B cell (primary cell): Measurements from ENCODE around the gene SLC39A11. TPM values are rescaled to one million over a fixed set of nuclear protein-coding genes. Genes with fewer than 3 reads are reported as not detected.

ENCODE experiments used
- ATAC-seq: fragments of 200-7000 bp; cut with Tn5 transposase; one replicate; pipeline ENCODE4 v1.10.0; 2021; ENCODE audit warnings: low read depth, mild to moderate bottlenecking, moderate number of reproducible peaks, moderate library complexity
- CTCF ChIA-PET: fragments of 350-600 bp; sonication (Branson Sonifier 250); formaldehyde crosslinking; loops from one replicate; lab custom pipeline; 2021; ENCODE audit warnings: antibody characterized with exemption, inconsistent platforms; lab: Charles Lee
- POLR2A ChIA-PET: fragments of 350-600 bp; sonication (Branson Sonifier 250); formaldehyde crosslinking; loops from one replicate; lab custom pipeline; 2021; ENCODE audit warnings: antibody characterized with exemption; lab: Charles Lee
- DNase-seq: peaks from one replicate; pipeline ENCODE4 v3.0.0; 2013
- H2AFZ ChIP-seq: 2 replicates; pipeline ENCODE4 v1.6.1; 2012; ENCODE audit warnings: mild to moderate bottlenecking, low read depth, low read length; ENCODE audit not compliant: insufficient read depth, poor library complexity, severe bottlenecking
- H3K27ac ChIP-seq, 2 donors: 1 replicate in 1 of 2; 2 replicates in 1 of 2; pipeline ENCODE4 v1.5.1; 2012 to 2013; ENCODE audit warnings: low read length in 2 of 2, mild to moderate bottlenecking in 2 of 2, moderate library complexity in 1 of 2
- H3K27me3 ChIP-seq, 4 experiments: fragments of 200-600 bp in 1 of 4; sonication (generic) in 1 of 4; replicated peaks in 1 of 4; 1 replicate in 2 of 4; 2 replicates in 2 of 4; pipeline versions ENCODE4 v1.6.1 to v1.7.0; 2013 to 2016; ENCODE audit warnings: low read length in 3 of 4, mild to moderate bottlenecking in 2 of 4, mixed read lengths in 1 of 4, moderate library complexity in 1 of 4; ENCODE audit not compliant: insufficient read depth in 4 of 4, control insufficient read depth in 3 of 4; ENCODE audit errors: control extremely low read depth in 1 of 4
- H3K36me3 ChIP-seq, 2 experiments: replicated peaks in 1 of 2; 1 replicate in 1 of 2; 2 replicates in 1 of 2; pipeline versions ENCODE4 v1.6.1 to v1.7.1; 2013; ENCODE audit warnings: low read length in 1 of 2; ENCODE audit not compliant: insufficient read depth in 2 of 2, control insufficient read depth in 1 of 2; ENCODE audit errors: control extremely low read depth in 1 of 2, extremely low read depth in 1 of 2
- H3K4me1 ChIP-seq, 2 donors: fragments of 200-600 bp in 1 of 2; sonication (generic) in 1 of 2; 1 replicate in 1 of 2; 2 replicates in 1 of 2; pipeline versions ENCODE4 v1.5.1 to v1.6.1; 2013 to 2017; ENCODE audit warnings: low read length in 2 of 2; ENCODE audit not compliant: control insufficient read depth in 2 of 2, insufficient read depth in 2 of 2
- H3K4me2 ChIP-seq: replicated peaks from 2 replicates; pipeline ENCODE3; 2012; ENCODE audit warnings: mild to moderate bottlenecking, low read depth, low read length; ENCODE audit not compliant: poor library complexity, severe bottlenecking
- H3K4me3 ChIP-seq, 5 experiments: fragments of 200-600 bp in 1 of 5; sonication (generic) in 1 of 5; 1 replicate in 3 of 5; 2 replicates in 2 of 5; pipeline versions ENCODE4 v1.5.1 to v1.7.0; 2011 to 2016; ENCODE audit warnings: low read length in 4 of 5, mild to moderate bottlenecking in 4 of 5, low read depth in 2 of 5, control low read depth in 1 of 5, moderate library complexity in 1 of 5; ENCODE audit not compliant: insufficient read depth in 1 of 5; ENCODE audit errors: control extremely low read depth in 1 of 5, extremely low read depth in 1 of 5
- H3K79me2 ChIP-seq: fragments of 200-600 bp; sonication (generic); one replicate; pipeline ENCODE4 v1.6.0; 2016; ENCODE audit warnings: low read length; ENCODE audit not compliant: control insufficient read depth, insufficient read depth
- H3K9ac ChIP-seq: fragments of 200-600 bp; sonication (generic); 2 replicates; pipeline ENCODE4 v1.6.1; 2017; ENCODE audit warnings: mild to moderate bottlenecking, low read length, moderate library complexity
- H3K9me3 ChIP-seq, 3 donors: one replicate each; pipeline versions ENCODE4 v1.6.1 to v1.7.1; 2013; ENCODE audit warnings: low read length in 2 of 3; ENCODE audit not compliant: control insufficient read depth in 2 of 3, insufficient read depth in 1 of 3; ENCODE audit errors: control extremely low read depth in 1 of 3
- H4K20me1 ChIP-seq: 2 replicates; pipeline ENCODE4 v1.6.0; 2012; ENCODE audit warnings: mild to moderate bottlenecking, low read length; ENCODE audit not compliant: insufficient read depth, control insufficient read depth, poor library complexity, severe bottlenecking
- H3K27ac Mint-ChIP-seq: one replicate; pipeline ENCODE4 v1.8.0; 2021; ENCODE audit warnings: mixed read lengths
- H3K27me3 Mint-ChIP-seq: one replicate; pipeline ENCODE4 v1.8.0; 2021; ENCODE audit warnings: mixed read lengths
- H3K4me1 Mint-ChIP-seq: one replicate; pipeline ENCODE4 v1.8.0; 2021; ENCODE audit warnings: mixed read lengths
- H3K4me3 Mint-ChIP-seq: one replicate; pipeline ENCODE4 v1.8.0; 2021; ENCODE audit warnings: mixed read lengths
- H3K9me3 Mint-ChIP-seq: one replicate; pipeline ENCODE4 v1.8.0; 2022; ENCODE audit warnings: mixed read lengths; ENCODE audit not compliant: insufficient read depth
- EZH2 ChIP-seq: IDR thresholded peaks from 2 replicates; pipeline ENCODE4 v1.6.1; 2012; ENCODE audit warnings: borderline replicate concordance, low read depth, mild to moderate bottlenecking, moderate library complexity, low read length; ENCODE audit not compliant: insufficient read depth, poor library complexity, severe bottlenecking
- WGBS: methylation state at CpG from one replicate; pipeline ENCODE4 v1.1.5; 2013; ENCODE audit warnings: missing lambda C conversion rate; ENCODE audit not compliant: insufficient coverage; 5-methylcytosine and 5-hydroxymethylcytosine counted together
- intact Hi-C: fragments of 100-400 bp; cut with micrococcal nuclease; formaldehyde crosslinking; loops from one replicate; pipeline ENCODE4 v1.10.0; 2022
- polyA plus RNA-seq: library from polyadenylated mRNA; depleted of rRNA; stranded (reverse); fragments of >200 nt; gene quantifications from 2 replicates; pipeline ENCODE4 v1.2.3, GENCODE V29; 2012
- total RNA-seq, 2 donors: library from RNA; stranded (reverse); fragments of 120-200 nt in 1 of 2; gene quantifications; 1 replicate in 1 of 2; 2 replicates in 1 of 2; pipeline versions ENCODE4 v1.2.3 to v1.2.4, GENCODE V29; 2013 to 2022
- TF ChIP-seq, protein P1 (sequence below): fragments of 200-600 bp; IDR thresholded peaks from one replicate; pipeline ENCODE4 v1.8.0; 2022; ENCODE audit warnings: antibody characterized with exemption, mild to moderate bottlenecking

Gene SLC39A11
- total and polyA plus RNA-seq, 2 donors (not counting 1 experiment from before 2014, with no cell fraction given), result 6.9 to 39.6 TPM

DNA sequence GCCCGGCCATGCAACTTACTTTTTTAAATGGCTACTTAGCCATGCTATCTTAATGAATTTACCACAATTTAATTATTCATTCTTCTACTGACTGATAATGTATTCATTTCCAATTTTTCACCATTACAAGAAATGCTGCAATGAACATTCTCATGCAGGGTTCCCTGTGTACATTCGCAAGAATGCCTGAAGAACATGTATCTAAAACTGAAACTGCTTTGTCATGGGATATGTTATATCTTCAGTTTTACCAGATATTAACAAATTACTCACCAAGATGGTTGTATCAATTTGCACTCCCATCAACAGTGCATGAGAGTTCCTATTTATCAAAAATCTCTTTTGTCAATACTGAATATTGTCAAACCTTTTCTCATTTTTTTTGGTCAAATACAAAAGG lies 100.8 kb downstream of the SLC39A11 start:
- no peaks in the 10 kb centered on the region for H4K20me1 ChIP-seq
- ATAC-seq (no peak), DNase-seq (no peak)
- no peak overlapping the region for H2AFZ ChIP-seq
- no peaks in the 10 kb centered on the region for H3K36me3 ChIP-seq
- no peak overlapping the region for H3K9ac ChIP-seq
- ChIA-PET CTCF (no interaction called here), POLR2A (no interaction called here)
- H3K27me3 ChIP-seq, result no peaks in the 10 kb centered on the region
- no CpG with 5 or more reads among the region's 2 CpGs for WGBS
- H3K27ac ChIP-seq, result no peak overlapping the region
- intact Hi-C loops, result no loop called here
- no peak overlapping the region for H3K27ac Mint-ChIP-seq
- no peaks in the 10 kb centered on the region for H3K27me3 Mint-ChIP-seq
- no peak overlapping the region for H3K4me3 Mint-ChIP-seq
- no peak for TF ChIP-seq EZH2
- TF ChIP-seq, protein P1, sequence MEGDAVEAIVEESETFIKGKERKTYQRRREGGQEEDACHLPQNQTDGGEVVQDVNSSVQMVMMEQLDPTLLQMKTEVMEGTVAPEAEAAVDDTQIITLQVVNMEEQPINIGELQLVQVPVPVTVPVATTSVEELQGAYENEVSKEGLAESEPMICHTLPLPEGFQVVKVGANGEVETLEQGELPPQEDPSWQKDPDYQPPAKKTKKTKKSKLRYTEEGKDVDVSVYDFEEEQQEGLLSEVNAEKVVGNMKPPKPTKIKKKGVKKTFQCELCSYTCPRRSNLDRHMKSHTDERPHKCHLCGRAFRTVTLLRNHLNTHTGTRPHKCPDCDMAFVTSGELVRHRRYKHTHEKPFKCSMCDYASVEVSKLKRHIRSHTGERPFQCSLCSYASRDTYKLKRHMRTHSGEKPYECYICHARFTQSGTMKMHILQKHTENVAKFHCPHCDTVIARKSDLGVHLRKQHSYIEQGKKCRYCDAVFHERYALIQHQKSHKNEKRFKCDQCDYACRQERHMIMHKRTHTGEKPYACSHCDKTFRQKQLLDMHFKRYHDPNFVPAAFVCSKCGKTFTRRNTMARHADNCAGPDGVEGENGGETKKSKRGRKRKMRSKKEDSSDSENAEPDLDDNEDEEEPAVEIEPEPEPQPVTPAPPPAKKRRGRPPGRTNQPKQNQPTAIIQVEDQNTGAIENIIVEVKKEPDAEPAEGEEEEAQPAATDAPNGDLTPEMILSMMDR, result no peak
- H3K4me2 ChIP-seq, result no peak overlapping the region
- H3K79me2 ChIP-seq, result no peaks in the 10 kb centered on the region
- H3K4me3 ChIP-seq, result no peak overlapping the region
- H3K4me1 ChIP-seq, result no peaks in the 10 kb centered on the region
- H3K4me1 Mint-ChIP-seq, result no peaks in the 10 kb centered on the region
- H3K9me3 ChIP-seq, result peaks cover 0 to 7% (median 0%) of the 10 kb centered on the region in 3 donors
- no peaks in the 10 kb centered on the region for H3K9me3 Mint-ChIP-seq

DNA sequence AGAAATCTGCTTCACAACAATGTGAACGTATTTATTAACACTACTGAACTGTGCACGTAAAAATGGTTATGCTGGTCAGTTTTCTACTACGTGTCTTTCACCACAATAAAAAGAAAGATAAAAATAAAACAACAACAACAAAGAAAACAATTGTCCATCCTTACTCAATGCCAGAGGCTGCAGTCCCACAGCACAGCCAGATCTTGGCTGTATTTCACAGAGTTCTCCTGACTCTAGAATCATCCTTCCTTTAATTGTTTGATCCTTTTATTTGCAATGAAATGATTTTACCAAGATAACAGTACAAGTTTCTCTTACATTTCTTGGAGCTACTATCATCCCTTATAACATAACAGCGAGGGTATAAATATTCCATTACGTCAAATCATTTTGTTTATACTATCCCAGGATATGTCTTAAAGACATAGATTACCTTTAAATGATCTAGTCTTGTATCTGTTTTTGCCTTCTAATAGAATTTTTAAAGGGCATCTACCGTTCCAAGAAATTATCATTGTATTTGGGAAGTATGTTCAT lies 103.3 kb downstream of the SLC39A11 start:
- ATAC-seq, result no peak
- no peaks in the 10 kb centered on the region for H3K36me3 ChIP-seq
- no peaks in the 10 kb centered on the region for H3K79me2 ChIP-seq

More for the DNA sequence above, 103.3 kb downstream of the SLC39A11 start:
- DNase-seq, result no peak
- Mint-ChIP-seq H3K9me3 (no peaks in the 10 kb centered on the region), H3K27ac (no peak overlapping the region), H3K27me3 (no peaks in the 10 kb centered on the region), H3K4me1 (peaks cover 3% of the 10 kb centered on the region), H3K4me3 (no peak overlapping the region)
- Histone ChIP-seq H3K9me3 (no peaks in the 10 kb centered on the region), H2AFZ (no peak overlapping the region), H3K9ac (no peak overlapping the region), H4K20me1 (no peaks in the 10 kb centered on the region), H3K4me2 (no peak overlapping the region), H3K4me1 (peaks cover 0 to 4% of the 10 kb centered on the region in 2 donors), H3K27ac (no peak overlapping the region), H3K27me3 (no peaks in the 10 kb centered on the region), H3K4me3 (no peak overlapping the region)
- intact Hi-C loops, result loop anchor here (5.0 kb wide), 1 partner anchor 262 kb away; no protein-coding TSS in a partner anchor
- ChIA-PET POLR2A (no interaction called here), CTCF (no interaction called here)
- 94% methylated on average over 3 of the region's 6 CpGs for WGBS
- TF ChIP-seq, protein P1, result no peak
- no peak for TF ChIP-seq EZH2
